Skin epidermis (tissue), 12 donors: ENCODE results near the gene SELENOO.
"Not testable (repeated sequence)": the region's sequence is repeated elsewhere in the genome, so short reads cannot be mapped to it uniquely, and the experiment has no call there.

ENCODE experiments used
- H3K27ac ChIP-seq, 21 experiments: fragments of 200-600 bp; sonication (generic) in 11 of 21; one replicate each; pipeline ENCODE4 v1.5.0; 2020; ENCODE audit warnings: mild to moderate bottlenecking in 3 of 21, inconsistent platforms in 2 of 21, moderate library complexity in 2 of 21
- H3K4me3 ChIP-seq, 7 experiments: fragments of 200-600 bp; sonication (generic) in 2 of 7; one replicate each; pipeline ENCODE4 v1.5.0; 2020; ENCODE audit warnings: inconsistent platforms in 2 of 7, mild to moderate bottlenecking in 2 of 7, moderate library complexity in 1 of 7

The SELENOO gene

DNA sequence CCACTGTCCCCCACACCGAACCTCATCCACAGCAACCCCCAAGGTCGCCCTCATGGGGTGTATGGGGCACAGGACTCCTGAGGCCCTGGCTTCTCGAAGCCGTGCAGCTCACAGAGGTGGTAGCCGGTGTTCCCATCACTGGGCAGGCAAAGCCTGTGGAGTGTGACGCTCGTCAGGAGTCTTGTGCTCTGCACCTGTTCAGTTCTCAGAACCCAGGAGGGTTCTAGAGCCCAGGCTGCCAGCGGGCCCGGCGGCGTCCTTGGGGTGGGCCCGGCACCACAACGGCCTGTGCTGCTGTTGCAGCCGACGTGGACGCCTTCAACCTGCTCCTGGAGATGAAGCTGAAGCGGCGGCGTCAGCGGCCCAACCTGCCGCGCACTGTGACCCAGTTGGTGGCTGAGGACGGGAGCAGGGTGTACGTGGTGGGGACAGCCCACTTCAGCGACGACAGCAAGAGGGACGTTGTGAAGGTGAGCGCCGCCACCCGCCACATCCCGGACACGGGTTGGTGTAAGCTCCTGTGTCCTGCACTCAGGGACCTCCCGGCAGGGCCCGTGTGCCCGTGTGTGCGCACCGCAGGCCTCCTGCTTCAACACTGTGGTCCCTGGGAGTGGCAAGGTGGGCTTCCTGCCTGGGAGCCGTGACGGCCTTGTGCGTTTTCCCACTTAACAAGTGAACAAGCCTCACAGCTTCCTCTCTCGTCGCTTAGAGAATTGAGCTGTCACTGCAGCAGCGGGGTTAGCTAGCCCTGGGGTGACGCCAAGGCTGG is 6.6 kb upstream of the SELENOO start:
- peak overlapping the region in 1 of 21 experiments; percentile 89 for H3K27ac ChIP-seq
- H3K4me3 ChIP-seq = no peak overlapping the region

GRCh38 chr22:50196256-50196655 is 4.6 kb upstream of the SELENOO start:
- Histone ChIP-seq H3K27ac (no peak overlapping the region), H3K4me3 (no peak overlapping the region)

GRCh38 chr22:50197000-50197800 is 3.6 kb upstream of the SELENOO start:
- Histone ChIP-seq H3K4me3 (no peak overlapping the region), H3K27ac (no peak overlapping the region)

GRCh38 chr22:50197856-50198623 is 2.8 kb upstream of the SELENOO start:
- H3K4me3 ChIP-seq = no peak overlapping the region
- no peak overlapping the region for H3K27ac ChIP-seq

- Histone ChIP-seq H3K27ac (no peak overlapping the region), H3K4me3 (no peak overlapping the region)
Measured at GRCh38 chr22:50198624-50199017, 2.2 kb upstream of the SELENOO start.

GRCh38 chr22:50199251-50199721 is 1.5 kb upstream of the SELENOO start:
- H3K27ac ChIP-seq = peak overlapping the region in 2 of 21 experiments; percentile 92

GRCh38 chr22:50199829-50200460 is 866 bp upstream of the SELENOO start:
- H3K4me3 ChIP-seq = peak overlapping the region; percentile 67 to 92 (median 81)
- peak overlapping the region; percentile 39 to 93 (median 81) for H3K27ac ChIP-seq

More at GRCh38 chr22:50199251-50199721, 1.5 kb upstream of the SELENOO start:
- no peak overlapping the region for H3K4me3 ChIP-seq

DNA sequence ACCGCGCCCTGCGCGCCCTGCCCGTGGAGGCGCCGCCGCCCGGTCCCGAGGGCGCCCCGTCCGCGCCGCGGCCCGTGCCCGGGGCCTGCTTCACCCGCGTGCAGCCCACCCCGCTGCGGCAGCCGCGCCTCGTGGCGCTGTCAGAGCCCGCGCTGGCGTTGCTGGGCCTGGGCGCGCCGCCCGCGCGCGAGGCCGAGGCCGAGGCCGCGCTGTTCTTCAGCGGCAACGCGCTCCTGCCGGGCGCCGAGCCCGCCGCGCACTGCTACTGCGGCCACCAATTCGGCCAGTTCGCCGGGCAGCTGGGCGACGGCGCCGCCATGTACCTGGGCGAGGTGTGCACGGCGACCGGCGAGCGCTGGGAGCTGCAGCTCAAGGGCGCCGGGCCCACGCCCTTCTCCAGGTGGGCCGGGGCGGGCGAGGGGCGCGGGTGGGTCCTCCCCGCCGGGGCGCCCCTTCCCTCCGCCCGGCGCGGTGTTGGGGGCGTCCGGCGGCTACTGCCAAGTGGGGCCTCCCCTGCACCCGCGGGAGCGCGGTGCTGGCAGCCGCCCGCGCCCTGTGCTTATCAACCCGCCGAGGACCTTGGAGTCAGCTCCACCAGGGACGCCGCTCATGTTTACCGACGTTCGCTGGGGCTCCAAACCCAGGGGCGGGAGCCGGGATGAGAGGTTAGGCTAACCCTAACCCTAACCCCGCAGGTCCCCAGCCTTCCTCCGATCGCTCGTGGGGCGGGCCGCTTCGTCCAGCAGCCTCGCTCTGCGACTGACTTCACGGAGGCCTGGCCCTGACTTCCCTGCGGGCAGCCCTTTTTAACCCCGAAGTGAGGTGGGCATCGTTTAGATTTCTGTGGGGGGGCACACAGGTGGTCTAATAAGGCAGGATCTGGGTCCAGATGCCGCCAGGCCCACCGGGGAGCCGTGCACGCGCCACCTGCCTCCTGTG is 649 bp downstream of the SELENOO start:
- Histone ChIP-seq H3K4me3 (peak overlapping the region; percentile 67 to 92 (median 81)), H3K27ac (peak overlapping the region in 19 of 21 experiments; percentile 14 to 93 (median 82))

DNA sequence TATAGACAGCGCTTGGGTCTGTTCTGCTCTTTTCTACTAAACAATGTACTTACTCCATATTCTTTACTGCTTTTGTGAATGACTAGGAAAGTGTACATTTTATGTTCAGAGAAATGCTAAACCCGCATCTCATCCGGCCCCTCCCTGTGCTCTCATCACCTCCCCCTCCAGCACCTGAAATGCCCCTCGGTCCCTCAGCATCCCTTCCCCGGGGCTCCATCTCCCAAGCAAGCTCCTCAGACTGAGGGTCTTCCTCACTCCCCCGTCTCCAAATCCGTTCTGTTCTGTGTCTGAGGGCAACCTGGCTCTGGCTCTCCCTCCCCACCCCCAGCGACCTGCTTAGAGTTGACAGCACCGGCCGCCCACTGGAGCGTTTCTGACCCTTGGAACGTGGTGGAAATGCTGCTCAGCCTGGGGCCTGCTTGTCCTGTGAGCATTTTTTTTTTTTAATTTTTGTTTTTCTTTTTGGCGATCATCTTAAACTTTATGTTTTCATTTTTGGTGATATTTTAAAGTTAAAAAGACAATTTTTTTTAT is 1.4 kb downstream of the SELENOO start:
- peak overlapping the region; percentile 67 to 92 (median 81) for H3K4me3 ChIP-seq
- peak overlapping the region in 5 of 21 experiments; percentile 67 to 92 (median 86) for H3K27ac ChIP-seq

- no peak overlapping the region for H3K4me3 ChIP-seq
- no peak overlapping the region for H3K27ac ChIP-seq
Measured at GRCh38 chr22:50203288-50203687, 2.5 kb downstream of the SELENOO start.

GRCh38 chr22:50204571-50204970 is 3.8 kb downstream of the SELENOO start:
- no peak overlapping the region for H3K27ac ChIP-seq
- H3K4me3 ChIP-seq = no peak overlapping the region

GRCh38 chr22:50204998-50205397 is 4.2 kb downstream of the SELENOO start:
- H3K27ac ChIP-seq, H3K4me3 ChIP-seq: not testable (repeated sequence)

DNA sequence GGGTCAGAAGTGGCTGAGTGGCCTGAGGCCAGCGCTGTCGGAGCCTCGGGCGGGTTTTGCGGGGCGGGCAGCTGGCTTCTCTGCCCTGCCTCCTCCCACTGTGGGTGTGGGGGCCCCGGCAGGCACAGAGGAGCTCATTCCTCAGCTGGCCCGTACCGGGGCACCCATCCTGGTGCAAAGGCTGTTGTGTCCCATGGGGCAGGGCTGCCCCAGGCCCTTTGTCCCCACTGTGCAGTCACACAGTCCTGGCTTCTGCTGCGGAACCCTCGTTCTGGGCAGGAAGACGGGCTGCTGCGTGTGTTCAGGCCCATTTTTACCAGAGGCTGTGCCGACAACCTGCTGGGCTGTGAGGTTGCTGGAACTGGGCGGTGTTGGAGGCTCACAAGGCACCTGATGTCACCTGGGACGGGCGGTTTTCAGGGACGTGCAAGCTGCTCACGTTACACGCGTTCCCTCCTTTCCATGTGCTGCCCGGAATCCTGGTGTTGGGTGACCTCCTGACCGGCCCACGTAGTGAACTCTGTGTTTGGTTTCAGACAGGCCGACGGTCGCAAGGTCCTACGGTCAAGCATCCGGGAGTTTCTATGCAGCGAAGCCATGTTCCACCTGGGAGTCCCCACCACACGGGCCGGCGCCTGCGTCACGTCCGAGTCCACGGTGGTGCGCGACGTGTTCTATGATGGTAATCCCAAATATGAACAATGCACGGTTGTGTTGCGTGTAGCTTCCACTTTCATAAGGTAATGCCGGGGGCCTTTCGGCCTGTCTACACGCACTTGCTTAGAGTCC is 5.2 kb downstream of the SELENOO start:
- Histone ChIP-seq H3K27ac (no peak overlapping the region), H3K4me3 (no peak overlapping the region)

- H3K27ac ChIP-seq = no peak overlapping the region
- H3K4me3 ChIP-seq = no peak overlapping the region
Measured at GRCh38 chr22:50206599-50206998, 5.8 kb downstream of the SELENOO start.

DNA sequence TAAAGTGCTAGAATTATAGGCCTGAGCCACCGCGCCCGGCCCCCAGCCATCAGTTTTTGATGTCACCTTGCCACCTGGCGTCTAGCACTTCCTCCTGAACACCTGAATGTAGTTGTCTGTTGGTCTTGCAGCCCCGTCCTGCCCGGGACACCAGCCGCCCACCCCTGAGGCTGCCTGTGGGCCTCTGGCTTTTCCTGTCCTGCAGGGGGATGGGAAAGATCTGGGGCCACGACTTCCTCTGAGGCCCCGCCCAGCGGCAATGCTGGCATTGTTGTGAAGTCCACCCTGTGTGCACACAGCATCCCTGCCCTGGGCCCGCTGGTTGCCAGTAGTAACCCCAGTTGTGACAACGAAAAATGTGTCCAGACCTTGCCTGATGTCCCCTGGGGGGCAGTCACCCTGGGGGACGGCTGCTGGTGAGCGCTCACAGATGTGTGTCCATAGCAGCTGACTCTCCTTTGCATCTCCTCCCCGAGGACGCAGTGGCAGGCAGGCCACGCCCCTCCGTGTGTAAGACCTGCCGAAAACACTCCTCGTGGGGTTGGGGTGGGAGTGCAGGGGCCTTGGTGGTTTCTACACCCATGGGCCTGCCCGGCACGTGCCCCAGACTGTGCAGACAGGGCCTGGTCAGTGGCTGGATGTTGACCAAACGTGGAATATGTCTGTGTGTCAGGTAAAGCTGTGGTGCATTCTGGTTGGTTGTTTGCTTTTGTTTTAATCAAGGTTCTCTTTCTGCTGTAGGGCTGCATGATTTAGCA is 6.8 kb downstream of the SELENOO start:
- H3K4me3 ChIP-seq = no peak overlapping the region
- H3K27ac ChIP-seq = peak overlapping the region in 1 of 21 experiments; percentile 8

DNA sequence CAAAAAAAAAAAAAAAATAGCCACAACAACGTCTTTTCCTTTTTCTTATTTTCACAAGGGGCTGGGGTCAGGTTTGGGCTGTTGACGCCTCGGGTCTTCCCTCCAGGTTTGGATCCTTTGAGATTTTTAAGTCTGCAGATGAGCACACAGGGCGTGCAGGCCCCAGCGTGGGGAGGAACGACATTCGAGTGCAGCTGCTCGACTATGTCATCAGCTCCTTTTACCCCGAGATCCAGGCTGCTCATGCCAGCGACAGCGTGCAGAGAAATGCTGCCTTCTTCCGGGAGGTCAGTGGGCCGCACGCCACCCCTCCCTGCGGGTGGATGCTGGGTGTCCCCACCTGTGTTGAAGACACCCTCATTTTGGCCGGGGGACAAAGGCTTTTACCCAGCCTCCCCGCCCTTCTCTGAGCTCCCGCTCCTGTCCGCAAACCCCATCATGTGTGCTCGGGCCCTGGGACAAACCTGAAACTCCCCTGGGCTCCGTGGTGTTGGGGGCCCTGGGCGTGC is 7.7 kb downstream of the SELENOO start:
- Histone ChIP-seq H3K27ac (no peak overlapping the region), H3K4me3 (no peak overlapping the region)
